Upper lobe of left lung (tissue), 4 donors: ENCODE results near the gene BHLHE40.

Experiments
- CTCF ChIP-seq, 6 experiments: fragments of 450-650 bp in 4 of 6; fragments of 200-600 bp in 2 of 6; sonication (generic) in 2 of 6; IDR thresholded peaks; one replicate each; pipeline ENCODE4 v1.5.1; 2016 to 2019; ENCODE audit warnings: antibody characterized with exemption in 6 of 6
- POLR2A ChIP-seq, 4 donors: fragments of 450-650 bp; IDR thresholded peaks; one replicate each; pipeline ENCODE4 v1.5.1; 2016 to 2017; ENCODE audit warnings: antibody characterized with exemption in 4 of 4, mild to moderate bottlenecking in 2 of 4

GRCh38 chr3:5009506-5010109, 30.4 kb downstream of the BHLHE40 start:
- TF ChIP-seq CTCF (IDR thresholded peaks at IDR 0.05) (no peak), POLR2A (IDR thresholded peaks at IDR 0.05) (no peak)
